HG03439 (cell line): ENCODE data around the gene KLHL36.
"Not testable (repeated sequence)": the region's sequence is repeated elsewhere in the genome, so short reads cannot be mapped to it uniquely, and the experiment has no call there.

ENCODE experiments used
- ATAC-seq: cut with Tn5 transposase; IDR thresholded peaks from one replicate; pipeline ENCODE4 v1.9.1; 2021; ENCODE audit warnings: mild to moderate bottlenecking, moderate library complexity; ENCODE audit not compliant: unreplicated experiment

KLHL36 gene

DNA sequence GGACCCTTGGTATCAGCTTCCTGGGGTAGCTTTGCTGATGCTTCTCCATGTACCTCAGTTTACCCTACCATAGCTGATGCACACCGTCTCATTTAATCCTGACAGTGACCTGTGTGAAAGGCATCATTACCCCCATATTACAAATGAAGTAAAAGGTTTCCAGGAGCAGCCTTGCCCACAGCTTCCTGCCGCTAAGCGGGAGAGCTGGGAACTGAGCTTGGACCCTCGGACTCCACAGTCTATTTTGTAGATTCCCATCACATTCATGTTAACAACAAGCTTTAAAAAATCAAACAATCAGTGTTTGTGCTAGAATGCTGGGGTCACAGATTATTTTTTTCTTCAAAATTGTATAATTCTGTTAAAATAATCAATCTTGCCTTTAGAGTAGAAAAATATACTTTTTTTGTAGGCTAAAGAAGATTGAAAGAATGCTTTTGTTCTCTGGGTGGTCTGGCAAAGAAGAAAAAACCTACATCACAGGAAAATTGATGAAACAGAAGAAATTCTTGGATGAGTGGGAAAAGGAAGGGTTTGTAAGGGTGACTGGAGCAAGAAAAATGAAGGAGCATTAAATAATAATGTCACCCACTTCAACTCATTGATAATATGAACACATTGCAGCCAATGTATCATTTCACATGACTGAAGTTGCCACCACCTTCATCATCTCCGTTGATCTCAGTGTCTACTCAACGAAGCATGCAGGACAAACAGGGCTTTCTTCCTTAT is 41.9 kb downstream of the KLHL36 start:
- no peak for ATAC-seq

DNA sequence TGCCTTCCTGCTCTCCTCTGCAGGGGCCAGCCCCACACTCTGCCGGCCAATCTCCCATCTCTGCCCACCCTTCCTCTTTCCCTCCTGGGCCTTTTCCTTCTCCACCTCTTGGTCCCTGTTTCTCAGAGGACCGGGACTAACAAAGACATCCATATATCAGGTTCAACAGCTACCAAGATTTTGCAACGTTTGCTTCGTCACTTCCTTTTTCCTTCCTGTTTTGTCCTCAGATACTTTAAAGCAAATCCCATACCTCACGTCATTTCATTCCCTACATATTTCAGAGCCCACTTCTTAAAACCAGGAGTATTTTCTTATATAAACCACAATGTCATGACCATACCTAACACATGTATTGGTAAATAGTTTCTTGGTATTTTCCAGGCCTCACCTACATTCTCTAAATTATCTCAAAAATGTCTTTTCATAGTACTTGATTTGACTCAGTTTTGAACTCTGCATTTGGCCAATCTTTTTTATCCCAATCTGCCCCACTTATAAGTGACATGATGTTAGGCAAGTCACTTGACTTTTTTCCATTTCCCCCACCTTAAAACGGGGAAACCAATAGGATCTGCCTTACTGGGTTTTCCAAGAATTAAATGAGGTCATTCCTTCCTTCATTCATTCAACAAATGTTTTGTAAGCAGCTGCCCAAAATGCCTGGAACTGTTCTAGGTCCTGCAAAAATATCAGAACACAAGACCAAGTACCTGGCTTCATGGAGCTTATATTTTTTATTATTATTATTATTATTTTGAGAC is 44.3 kb downstream of the KLHL36 start:
- no peak for ATAC-seq

DNA sequence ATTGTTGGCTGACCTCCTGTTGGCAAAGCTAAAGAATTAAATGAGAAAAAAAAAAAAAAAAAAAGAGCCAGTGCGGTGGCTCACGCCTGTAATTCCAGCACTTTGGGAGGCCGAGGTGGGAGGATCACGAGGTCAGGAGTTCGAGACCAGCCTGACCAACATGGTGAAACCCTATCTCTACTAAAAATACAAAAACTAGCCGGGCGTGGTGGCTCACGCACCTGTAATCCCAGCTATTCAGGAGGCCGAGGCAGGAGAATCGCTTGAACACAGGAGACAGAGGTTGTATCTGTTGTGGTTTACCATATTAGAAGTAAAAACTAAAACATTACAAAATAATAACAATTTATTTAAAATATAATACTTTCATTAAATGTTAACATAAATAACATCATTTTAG is 45.6 kb downstream of the KLHL36 start:
- not testable (repeated sequence) for ATAC-seq

DNA sequence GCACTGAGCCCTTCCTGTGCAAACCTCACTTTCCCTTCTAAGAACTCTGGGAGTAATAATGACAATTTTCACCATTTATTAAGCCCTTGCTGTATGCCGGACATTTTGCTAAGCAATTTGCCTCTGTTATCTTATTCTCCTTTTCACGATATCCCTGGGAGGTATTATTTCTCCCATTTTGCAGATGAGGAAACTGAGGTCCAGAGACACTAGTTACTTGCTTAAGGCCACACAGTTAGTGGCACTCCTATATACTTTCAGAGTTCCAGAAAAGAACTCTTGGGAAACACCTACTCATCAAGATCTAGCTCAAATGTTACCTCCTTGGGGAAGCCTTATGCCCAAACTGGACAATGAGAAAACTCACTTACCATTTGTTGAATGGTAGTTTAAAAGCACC is 46.7 kb downstream of the KLHL36 start:
- no peak for ATAC-seq

DNA sequence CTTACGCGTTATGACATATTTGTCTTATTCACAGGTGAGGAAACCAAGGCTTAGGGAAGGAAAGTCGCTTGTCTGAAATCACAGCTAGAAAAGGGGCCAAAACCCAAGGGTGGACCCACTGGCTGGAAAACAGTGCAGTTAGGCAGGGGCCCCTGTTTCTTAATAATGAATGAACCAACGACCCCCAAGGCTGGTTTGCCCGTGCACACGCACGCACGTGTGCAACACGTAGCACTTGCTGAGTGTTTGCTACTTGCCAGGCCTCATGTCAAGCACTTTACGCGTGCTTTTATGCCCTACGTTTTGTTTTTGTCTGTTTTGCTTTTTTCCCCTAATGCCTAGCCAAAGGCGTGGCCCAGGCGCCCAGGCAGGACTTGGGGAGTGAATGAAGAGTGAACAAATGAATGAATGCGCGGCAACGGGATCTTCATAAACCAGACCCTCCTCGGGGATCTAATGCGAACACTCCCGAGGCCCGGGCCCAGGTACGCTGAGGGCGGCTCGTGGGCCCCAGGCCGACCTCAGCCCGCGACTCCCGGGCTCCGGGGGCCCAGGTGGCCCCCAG is 50.9 kb downstream of the KLHL36 start:
- ATAC-seq: no peak

DNA sequence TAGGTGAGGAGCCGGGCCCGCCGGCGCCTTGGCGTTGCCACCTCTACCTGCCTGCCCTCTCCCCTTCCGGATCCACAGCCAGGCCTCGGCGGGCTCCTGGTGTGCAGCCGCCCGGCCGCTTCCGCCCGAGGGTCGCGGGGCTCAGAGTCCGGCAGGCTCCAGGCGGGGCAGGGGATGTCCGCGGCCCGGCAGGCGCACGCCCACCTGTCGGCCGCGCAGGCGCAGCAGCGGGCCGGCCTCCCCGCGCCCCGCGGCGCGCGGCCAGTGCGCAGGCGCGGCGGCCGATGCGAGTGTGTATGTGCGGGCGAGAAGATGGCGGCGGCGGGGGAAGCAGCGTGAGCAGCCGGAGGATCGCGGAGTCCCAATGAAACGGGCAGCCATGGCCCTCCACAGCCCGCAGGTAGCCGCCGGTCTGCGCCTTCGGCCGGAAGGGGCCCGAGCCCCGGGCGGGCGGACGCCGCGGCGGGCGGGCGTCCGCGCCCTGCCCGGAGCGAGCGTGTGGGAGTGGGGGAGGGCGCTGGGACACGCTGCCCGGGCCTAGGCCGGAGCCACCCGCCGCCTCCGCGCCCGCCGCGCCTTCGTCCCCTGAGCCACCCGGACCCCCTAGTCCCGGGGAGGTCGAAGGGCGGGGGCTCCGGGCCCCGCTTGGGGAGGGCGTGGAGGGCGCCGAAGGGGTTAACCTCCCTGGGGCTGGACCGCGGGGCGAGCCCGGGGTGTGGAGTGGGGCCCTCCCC is 51.6 kb downstream of the KLHL36 start, which contains the start of gene USP10:
TSS of gene USP10 (plus strand) at position 289 of the 734 bp plus-strand sequence. CDS start at position 380, 91 bp downstream.
- peak; percentile 86 for ATAC-seq

DNA sequence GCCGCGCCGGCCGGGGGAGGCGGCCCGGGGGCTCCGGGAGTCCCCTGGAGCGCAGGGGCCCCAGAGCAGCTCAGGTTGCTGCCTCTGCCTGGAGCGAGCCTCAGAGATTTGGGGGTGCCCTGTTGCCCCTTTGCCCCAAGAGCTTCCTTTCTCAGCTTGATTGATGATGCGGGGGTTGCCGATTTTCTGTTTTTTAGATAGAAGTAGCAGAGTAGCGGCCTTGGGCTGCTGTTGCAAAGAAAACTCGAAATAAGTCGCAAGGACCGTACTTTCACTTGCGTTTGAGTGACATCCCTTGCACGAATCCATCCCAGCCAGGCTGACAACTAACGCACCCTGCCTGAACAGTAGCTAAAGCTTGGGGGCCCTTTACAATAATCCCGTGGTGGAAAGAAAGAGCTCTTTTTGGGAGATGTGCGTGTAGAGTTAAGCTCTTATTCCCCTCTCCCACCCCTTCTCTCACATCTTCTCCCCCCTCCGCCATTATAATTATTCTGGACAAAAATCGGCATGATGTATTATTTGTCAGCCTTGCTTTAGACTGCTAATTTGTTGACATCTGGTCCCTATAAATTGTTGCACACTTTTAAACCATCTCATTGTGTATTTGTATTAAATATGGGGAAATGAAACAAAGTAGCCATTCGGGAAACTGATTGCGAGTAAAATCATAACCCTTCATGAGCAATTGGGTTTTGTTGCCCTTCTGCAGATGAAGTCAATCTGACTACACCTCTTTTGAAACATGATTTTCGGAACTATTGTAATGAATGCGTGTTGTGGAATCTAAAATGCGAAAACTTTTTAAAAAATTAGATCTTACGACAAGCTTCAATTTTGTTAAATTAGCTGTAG is 52.4 kb downstream of the KLHL36 start:
- peak; percentile 43 for ATAC-seq

DNA sequence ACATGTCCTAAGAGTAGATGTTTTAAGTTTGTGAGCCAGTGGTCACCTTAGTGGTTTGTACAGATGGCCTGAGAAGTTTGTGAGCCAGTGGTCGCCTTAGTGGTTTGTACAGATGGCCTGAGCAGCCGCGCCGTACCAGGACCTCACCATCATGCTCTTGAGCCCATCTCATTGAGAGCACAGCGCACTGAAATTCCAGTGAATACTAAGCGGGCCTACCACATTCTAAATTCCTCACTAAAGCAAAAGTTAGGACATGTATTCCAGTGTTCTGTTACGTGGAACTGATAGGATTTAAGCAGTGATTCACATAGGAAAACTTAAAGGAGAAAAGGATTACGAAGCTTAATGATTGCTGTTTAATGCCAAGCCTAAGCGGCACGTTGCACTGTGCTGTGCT is 55.4 kb downstream of the KLHL36 start:
- ATAC-seq: no peak

DNA sequence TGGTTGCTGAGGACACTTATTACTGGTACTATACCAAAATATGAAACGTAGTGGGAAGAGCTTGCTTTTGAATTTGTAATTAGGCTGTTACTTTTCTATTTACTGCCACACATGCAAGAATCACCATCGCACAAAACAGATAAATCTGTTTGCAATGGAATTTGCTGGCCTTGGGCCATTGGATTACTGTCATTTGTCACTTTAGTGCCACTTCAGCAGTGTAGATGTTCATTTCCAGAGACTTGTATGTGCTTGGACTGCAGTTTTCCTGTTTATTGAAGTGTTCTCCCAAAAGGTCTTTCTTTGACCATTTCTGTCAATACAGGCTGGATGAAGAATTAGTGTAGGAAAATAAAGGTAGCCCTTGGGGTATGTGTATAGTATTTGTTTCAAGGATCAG is 55.9 kb downstream of the KLHL36 start:
- ATAC-seq: no peak

DNA sequence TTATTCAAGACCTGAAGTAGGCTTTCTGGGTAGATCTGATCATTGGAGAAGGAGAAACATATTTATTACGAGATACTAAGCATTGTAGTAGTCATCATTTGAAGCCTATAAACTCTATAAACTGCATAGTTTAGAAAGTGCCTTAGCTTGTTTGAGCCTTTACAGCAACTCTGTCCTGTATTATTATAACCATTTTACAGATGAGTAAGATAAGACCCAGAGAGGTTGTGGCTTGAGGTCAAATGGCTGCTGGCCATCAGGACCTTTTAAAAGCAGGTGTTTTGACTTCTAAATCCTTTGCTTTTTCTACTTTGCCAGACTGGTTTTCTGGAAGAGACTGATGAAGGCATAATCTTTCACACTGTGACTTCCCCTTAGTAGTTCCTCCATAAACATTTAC is 58.5 kb downstream of the KLHL36 start:
- ATAC-seq: no peak

DNA sequence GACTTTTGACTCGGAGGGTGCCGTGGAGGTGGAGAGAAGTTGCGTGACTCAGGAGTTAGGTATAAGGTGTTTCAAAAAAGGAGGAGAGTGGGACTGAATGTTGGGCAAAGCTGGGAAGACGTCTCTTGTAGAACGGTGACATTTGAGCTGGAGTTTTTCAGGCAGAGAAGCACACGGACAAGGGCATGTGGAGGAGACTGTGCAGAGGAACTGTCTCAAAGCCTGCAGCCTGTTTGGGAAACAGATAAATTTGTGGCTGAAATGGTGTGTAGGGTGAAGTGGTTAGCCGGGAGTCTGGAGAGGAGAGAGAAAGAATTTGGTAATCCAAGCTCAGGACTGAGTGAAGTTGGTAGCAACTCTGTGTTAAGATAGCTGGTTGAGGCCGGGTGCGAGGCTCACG is 61.3 kb downstream of the KLHL36 start:
- no peak for ATAC-seq

DNA sequence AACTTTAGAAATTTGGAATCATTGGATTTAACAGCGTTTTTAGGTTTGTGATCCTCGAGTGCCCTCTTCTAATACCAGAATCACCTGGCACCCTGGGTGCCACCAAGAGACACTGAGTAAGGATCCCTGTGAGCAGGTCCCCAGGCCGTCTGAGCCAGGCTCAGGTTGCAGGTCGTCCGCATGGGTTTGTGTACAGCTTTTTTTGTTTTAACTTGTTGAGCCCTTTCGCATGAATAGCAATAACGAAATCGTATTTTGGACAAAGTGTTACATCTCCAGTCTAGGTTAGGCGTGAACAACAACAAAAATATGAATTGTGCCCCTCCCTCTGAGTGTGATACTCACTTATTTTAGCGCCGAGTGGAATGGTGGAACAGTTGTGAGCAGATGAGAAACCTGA is 62.4 kb downstream of the KLHL36 start:
- ATAC-seq: no peak
